Cardiac septum (tissue), 1 donor: ENCODE measurements around the gene WDR70. TPM values are rescaled to one million over a fixed set of nuclear protein-coding genes. Genes with fewer than 3 reads are reported as not detected.

Experiments used
- total RNA-seq: library from RNA; stranded (reverse); fragmentation: NEBNext Ultra II Directional; extraction: Animal tissue kit (Norgen Biotek cat#: 25700); gene quantifications from one replicate; pipeline ENCODE4 v1.2.1, GENCODE V29; 2021
- donor health status: DM: no; HTN: no; CAD: no.

WDR70 gene
- total RNA-seq, 1 donor from 2014 or later, result 16.0 TPM

Other genes starting within 250 kb of the WDR70 start
- 9.9 TPM for gene CPLANE1, start 129.9 kb upstream of the WDR70 start, total RNA-seq
- 11.5 TPM for gene NUP155, start 8.2 kb upstream of the WDR70 start, total RNA-seq